ENCODE measurements around the gene THBS4.

THBS4 gene

GRCh38 chr5:79990598-79991507, 44.3 kb upstream of the THBS4 start, which contains the start of gene MTX3:
MTX3 (minus strand) TSS chr5:79991262; CDS start chr5:79991238, 24 bp downstream.
- peak within 1 kb of the TSS; percentile 78 for H3K27ac ChIP-seq (ENCODE audit: low read depth, low read length)
- no peaks in the 10 kb centered on the region for H3K9me2 ChIP-seq (replicated peaks; ENCODE audit: control insufficient read depth, low read length)
- peaks cover 43% of the 10 kb centered on the region for H3K4me1 ChIP-seq (ENCODE audit: control insufficient read depth, low read length)

GRCh38 chr5:79992891-79993657, 42.1 kb upstream of the THBS4 start:
- Histone ChIP-seq H3K27me3 (ENCODE audit: control insufficient read depth, low read length) (no peaks in the 10 kb centered on the region), H3K27ac (ENCODE audit: low read depth, low read length) (no peak overlapping the region), H3K9me2 (replicated peaks; ENCODE audit: control insufficient read depth, low read length) (no peaks in the 10 kb centered on the region), H3K79me2 (ENCODE audit: control insufficient read depth, low read length) (peaks cover 29% of the 10 kb centered on the region), H3K9me3 (ENCODE audit: control insufficient read depth, insufficient read depth, low read length) (no peaks in the 10 kb centered on the region), H3K4me3 (ENCODE audit: low read length) (no peak overlapping the region), H3K4me1 (ENCODE audit: control insufficient read depth, low read length) (peaks cover 31% of the 10 kb centered on the region), H3K4me2 (ENCODE audit: low read length) (no peak overlapping the region), H3K36me3 (ENCODE audit: control insufficient read depth, low read length) (peaks cover 16% of the 10 kb centered on the region), H3F3A (ENCODE audit: control insufficient read depth, insufficient read depth) (no peaks in the 10 kb centered on the region), H4K20me1 (ENCODE audit: control insufficient read depth, insufficient read depth, low read depth, low read length) (no peaks in the 10 kb centered on the region)
- TF ChIP-seq CTCF (IDR thresholded peaks at IDR 0.05; ENCODE audit: low read depth, low read length, poor library complexity, severe bottlenecking) (no peak), EZH2phosphoT487 (IDR thresholded peaks at IDR 0.05; ENCODE audit: borderline replicate concordance, low read length) (no peak)

More at GRCh38 chr5:79990598-79991507, 44.3 kb upstream of the THBS4 start, which contains the start of gene MTX3:
- H3K79me2 ChIP-seq (ENCODE audit: control insufficient read depth, low read length): peaks cover 34% of the 10 kb centered on the region
- peak within 1 kb of the TSS; percentile 82 for H3K4me3 ChIP-seq (ENCODE audit: low read length)
- no peaks in the 10 kb centered on the region for H3K9me3 ChIP-seq (ENCODE audit: control insufficient read depth, insufficient read depth, low read length)
- TF ChIP-seq CTCF (IDR thresholded peaks at IDR 0.05; ENCODE audit: low read depth, low read length, poor library complexity, severe bottlenecking): no peak
- TF ChIP-seq EZH2phosphoT487 (IDR thresholded peaks at IDR 0.05; ENCODE audit: borderline replicate concordance, low read length): no peak
- no peaks in the 10 kb centered on the region for H4K20me1 ChIP-seq (ENCODE audit: control insufficient read depth, insufficient read depth, low read depth, low read length)
- H3F3A ChIP-seq (ENCODE audit: control insufficient read depth, insufficient read depth): no peaks in the 10 kb centered on the region
- H3K4me2 ChIP-seq (ENCODE audit: low read length): peak within 1 kb of the TSS; percentile 78
- H3K36me3 ChIP-seq (ENCODE audit: control insufficient read depth, low read length): peaks cover 36% of the 10 kb centered on the region
- no peaks in the 10 kb centered on the region for H3K27me3 ChIP-seq (ENCODE audit: control insufficient read depth, low read length)

- Histone ChIP-seq H3K79me2 (ENCODE audit: control insufficient read depth, low read length) (no peaks in the 10 kb centered on the region), H3K36me3 (ENCODE audit: control insufficient read depth, low read length) (no peaks in the 10 kb centered on the region), H3K4me2 (ENCODE audit: low read length) (no peak overlapping the region), H3K27me3 (ENCODE audit: control insufficient read depth, low read length) (no peaks in the 10 kb centered on the region), H3K9me2 (replicated peaks; ENCODE audit: control insufficient read depth, low read length) (no peaks in the 10 kb centered on the region), H3K27ac (ENCODE audit: low read depth, low read length) (no peak overlapping the region), H4K20me1 (ENCODE audit: control insufficient read depth, insufficient read depth, low read depth, low read length) (no peaks in the 10 kb centered on the region), H3F3A (ENCODE audit: control insufficient read depth, insufficient read depth) (no peaks in the 10 kb centered on the region), H3K4me1 (ENCODE audit: control insufficient read depth, low read length) (no peaks in the 10 kb centered on the region), H3K4me3 (ENCODE audit: low read length) (no peak overlapping the region), H3K9me3 (ENCODE audit: control insufficient read depth, insufficient read depth, low read length) (no peaks in the 10 kb centered on the region)
- no peak for TF ChIP-seq EZH2phosphoT487 (IDR thresholded peaks at IDR 0.05; ENCODE audit: borderline replicate concordance, low read length)
- TF ChIP-seq CTCF (IDR thresholded peaks at IDR 0.05; ENCODE audit: low read depth, low read length, poor library complexity, severe bottlenecking): no peak
Measured at GRCh38 chr5:79999722-80000121, 35.4 kb upstream of the THBS4 start.
